HG02763 (cell line): ENCODE measurements around the gene TOPBP1.
A peak's percentile ranks its signal among the peaks of the same experiment; 100 is the strongest.
"Not testable (repeated sequence)": the region's sequence is repeated elsewhere in the genome, so short reads cannot be mapped to it uniquely, and the experiment has no call there.

ENCODE experiments used
- ATAC-seq: cut with Tn5 transposase; IDR thresholded peaks from one replicate; pipeline ENCODE4 v1.9.1; 2021; ENCODE audit warnings: mild to moderate bottlenecking, moderate library complexity; ENCODE audit not compliant: unreplicated experiment

Gene TOPBP1

GRCh38 chr3:133675631-133676335 is 14.0 kb upstream of the TOPBP1 start:
- no peak for ATAC-seq

DNA sequence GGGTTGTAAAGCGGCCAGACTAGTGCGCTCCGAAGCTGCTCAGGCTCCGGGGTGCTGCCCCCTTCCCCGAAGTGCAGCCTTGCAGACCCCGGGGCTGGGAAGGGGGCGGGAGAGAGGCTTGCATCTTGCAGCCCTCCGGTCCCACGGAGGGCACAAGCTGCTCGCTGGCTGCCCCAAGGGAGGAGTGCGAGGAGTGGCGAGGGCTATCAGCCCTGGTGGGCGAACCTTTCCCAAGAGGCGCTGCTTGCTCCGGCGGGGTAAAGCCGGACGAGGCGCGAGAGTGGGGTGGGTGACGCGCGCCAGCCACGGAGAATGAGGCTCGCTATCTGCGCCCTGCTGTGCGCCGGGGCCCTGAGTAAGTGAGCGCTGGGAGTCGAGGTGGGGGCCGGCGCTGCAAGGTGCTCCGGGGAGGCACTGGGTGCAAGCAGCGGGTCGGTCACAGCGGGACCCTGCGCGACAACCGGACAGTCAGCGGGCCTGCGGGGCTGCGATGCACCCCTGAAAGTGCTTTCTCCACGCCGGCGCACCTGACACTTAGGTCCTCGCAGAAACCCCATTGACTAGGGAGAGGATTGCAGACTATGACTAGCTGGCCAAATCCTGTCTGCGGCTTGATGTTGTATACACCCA is 12.7 kb upstream of the TOPBP1 start:
- no peak for ATAC-seq

DNA sequence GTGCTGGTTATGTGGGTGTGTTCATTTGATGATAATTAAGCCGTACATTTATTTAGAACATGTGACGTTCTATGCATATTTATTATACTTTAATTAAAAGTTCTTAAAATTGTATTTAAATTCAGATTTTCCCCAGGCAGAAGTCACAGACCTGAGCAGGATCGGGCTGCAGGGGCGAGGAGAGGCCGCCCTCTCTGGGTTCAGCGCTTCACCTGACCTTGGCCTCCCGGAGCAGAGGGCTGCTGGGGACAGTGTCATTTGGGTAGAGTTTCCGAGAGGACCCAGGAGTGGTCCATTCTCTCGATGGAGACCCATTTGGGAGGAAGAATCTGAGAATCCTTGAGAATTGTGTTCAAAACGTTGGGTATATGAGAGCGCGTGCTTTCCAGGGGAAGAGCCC is 12.0 kb upstream of the TOPBP1 start:
- no peak for ATAC-seq

DNA sequence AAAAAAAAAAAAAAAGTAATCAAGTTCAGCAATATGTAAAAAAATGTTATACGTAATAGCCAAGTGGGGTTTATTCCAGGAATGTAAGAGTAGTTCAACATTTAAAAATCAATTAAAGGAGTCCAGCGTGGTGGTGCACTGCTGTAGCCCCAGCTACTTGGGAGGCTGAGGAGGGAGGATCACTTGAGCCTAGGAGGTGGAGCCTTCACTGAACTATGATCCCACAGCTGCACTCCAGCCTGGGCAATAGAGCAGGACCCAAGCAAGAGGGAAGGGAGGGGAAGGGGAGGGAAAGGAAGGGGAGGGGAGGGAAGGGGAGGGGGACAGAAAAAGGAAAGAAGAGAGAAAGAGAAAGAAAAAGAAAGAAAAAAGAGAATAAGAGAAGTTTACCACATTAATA is 10.7 kb upstream of the TOPBP1 start:
- no peak for ATAC-seq

DNA sequence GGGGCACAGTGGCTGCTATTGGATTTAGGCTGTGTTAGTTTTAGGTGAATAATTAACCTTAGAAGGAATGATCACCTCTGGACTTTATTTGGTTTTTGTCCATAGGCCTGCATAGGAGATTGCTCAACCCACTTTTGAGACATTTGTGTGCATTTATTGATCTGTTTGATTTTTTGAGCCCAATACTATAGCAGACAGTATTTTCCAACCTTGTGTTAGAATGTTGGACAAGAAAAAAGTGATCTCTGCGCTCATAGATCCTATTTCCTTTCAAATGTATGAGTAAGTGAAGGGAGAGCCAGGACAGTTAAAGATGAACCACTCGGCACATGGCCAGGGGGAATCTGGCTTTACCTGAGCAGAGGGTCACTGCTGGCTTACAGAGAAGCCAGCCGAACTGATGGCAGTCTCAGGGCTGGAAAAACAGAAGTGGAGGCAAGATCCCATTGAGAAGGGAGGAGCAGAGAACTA is 8.8 kb upstream of the TOPBP1 start:
- no peak for ATAC-seq

GRCh38 chr3:133669949-133670524 is 8.3 kb upstream of the TOPBP1 start:
- no peak for ATAC-seq

DNA sequence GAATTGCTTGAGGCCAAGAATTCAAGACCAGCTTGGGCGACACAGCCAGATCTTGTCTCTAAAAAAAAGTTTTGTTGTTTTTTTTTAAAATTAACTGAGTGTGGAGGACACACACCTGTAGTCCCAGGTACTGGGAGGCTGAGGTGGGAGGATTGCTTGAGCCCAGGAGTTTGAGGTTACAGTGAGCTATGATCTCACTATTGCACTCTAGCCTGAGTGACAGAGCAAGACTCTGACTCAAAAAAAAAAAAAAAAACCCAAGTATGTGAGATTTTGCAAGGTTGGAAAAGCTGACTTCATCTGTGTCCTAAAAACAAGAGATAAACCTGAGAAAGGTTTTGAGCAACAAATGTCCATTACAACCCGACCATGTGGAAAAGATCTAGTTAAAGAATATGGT is 5.4 kb upstream of the TOPBP1 start:
- ATAC-seq = no peak

DNA sequence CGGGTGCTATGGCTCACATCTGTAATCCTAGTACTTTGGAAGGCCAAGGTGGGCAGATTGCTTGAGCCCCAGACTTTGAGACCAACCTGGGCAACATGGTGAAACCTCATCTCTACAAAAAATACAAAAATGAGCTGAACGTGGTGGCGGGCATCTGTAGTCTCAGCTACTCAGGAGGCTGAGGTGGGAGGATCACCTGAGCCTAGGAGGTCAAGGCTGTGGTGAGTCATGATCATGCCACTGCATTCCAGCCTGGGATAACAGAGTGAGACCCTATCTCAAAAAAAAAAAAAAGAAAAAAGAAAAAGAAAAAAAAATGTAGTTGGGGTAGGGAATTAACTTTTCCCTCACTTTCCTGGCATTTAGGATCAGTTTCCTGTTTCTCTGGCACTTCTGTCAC is 3.4 kb upstream of the TOPBP1 start:
- not testable (repeated sequence) for ATAC-seq

- ATAC-seq = peak; percentile 50
These were observed 2.0 kb upstream of the TOPBP1 start for GRCh38 chr3:133663569-133664313.

- peak; percentile 33 for ATAC-seq
These were observed 524 bp upstream of the TOPBP1 start for GRCh38 chr3:133662278-133662651.

DNA sequence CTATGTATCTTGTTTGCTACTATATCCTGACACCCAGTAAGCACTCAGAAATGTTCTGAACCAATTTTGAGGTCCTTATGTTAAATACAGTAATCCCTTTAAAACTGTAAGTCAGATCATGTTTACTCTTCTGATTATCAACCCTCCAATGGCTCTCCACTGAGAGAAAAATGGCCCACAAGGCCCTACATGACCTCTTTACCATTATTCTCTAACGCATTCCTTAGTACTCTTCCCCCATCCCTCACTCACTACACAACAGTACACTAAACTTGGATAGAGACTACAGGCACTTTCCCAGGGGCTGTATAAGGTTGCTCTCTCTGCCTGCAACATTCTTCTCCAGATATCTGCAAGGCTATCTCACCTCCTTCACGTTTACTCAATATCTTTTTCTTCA is 1.9 kb downstream of the TOPBP1 start:
- ATAC-seq = no peak

DNA sequence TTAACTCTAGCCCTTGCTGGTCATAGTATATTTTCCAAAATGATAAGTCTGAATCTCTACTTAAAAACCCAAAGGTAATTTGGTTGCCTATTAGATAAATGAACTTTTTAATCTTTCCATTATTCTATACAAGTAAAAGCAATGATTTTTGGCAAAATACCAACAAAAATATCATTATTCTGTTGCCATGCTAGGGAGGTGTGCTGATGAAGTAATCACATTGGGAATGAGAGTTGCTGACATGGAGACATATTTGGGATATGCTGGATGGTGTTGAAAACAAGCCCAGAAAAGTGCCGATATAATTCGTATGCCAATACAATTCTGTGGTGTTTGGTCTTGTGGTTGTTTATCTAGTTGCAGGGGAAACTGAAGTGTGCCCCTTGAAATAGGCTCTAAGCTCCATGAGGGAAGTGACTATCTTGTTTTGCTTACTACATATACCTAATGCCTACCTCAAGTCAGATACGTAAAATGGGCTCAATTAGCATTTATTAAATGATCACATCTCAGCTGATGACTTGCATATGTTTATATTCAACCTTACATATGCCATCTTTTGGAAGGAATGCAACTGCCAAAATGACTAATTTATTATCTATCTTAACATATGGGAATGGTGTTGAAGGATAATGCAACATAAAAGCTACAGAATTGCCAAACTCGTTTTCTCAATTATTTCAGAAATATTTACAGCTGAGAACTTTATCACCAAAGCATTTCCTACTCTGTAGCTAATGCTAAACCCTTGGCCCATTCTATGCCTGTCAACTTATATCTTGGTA is 5.8 kb downstream of the TOPBP1 start:
- ATAC-seq = no peak

GRCh38 chr3:133649486-133650068 is 12.2 kb downstream of the TOPBP1 start:
- ATAC-seq = no peak

DNA sequence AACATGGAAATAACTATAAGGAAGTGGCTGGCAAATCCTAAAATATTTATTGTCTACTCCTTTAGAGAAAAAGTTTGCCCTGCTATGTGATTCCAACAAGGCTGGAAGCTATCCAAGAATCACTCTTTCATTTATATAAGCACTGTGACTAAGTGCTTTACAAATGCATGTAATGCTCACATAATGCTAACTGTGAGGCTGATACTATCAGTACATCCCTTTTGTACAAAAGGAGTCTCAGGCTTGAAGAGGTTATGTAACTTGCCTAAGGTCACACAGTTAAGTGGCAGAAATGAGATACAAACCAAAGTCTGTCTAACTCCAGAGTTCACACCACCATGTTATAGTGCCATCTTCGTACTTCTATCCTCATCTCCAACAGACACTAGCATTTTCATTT is 17.0 kb downstream of the TOPBP1 start:
- no peak for ATAC-seq

DNA sequence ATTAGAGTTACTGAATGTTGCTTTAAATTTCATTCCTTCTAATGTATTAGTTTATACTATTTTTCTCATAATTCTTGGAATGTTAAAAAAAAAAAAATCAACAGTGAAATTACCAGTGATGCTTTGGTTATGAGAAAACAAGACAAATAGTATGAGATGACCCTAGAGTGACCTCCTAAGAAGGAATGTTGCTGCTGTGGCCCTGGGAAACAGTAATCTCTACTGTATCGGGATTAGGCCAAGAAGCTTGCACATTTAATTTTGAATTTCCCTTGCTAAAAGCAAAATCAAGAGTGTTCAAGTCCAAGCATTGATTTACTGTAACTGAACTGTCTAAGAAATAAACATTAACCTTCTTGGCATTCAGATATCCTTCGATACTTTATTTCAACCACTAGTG is 18.1 kb downstream of the TOPBP1 start:
- ATAC-seq = no peak

- ATAC-seq = no peak
These were observed 20.5 kb downstream of the TOPBP1 start for GRCh38 chr3:133641254-133641653.

DNA sequence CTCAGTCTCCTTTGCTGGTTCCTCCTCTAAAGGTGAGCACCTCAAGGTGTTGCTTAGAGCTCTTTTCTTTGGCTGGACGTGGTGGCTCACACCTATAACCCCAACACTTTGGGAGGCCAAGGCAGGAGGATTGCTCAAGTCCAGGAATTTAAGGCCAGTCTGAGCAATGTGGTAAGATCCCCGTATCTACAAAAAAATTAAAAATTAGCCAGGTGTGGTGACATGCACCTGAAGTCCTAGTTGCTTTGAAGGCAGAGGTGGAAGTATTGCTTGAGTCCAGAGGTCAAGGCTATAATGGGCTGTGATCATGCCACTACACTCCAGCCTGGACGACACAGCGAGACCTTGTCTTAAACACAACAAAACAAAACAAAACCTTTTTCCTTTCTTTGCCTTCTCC is 28.3 kb downstream of the TOPBP1 start:
- ATAC-seq = no peak

- no peak for ATAC-seq
These were observed 32.6 kb downstream of the TOPBP1 start for GRCh38 chr3:133629146-133629545.

DNA sequence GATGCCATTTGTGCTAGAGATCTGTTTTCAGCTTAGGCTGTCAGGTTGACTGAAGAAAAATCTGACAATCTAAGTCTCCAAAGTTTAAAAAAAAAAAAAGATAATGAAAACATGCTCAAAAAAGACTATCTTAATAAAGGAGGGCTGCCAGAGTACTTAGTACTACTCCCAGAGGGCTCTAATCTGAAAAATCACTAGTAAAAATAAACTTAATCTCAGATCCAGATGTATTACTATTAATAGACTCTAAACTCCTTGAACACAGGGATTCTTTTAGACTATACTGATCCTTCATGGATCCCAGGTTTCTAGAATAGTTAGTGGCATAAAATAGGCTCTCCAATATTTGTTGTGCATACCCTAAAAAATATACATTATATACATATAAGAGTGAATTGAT is 34.0 kb downstream of the TOPBP1 start:
- ATAC-seq = no peak

DNA sequence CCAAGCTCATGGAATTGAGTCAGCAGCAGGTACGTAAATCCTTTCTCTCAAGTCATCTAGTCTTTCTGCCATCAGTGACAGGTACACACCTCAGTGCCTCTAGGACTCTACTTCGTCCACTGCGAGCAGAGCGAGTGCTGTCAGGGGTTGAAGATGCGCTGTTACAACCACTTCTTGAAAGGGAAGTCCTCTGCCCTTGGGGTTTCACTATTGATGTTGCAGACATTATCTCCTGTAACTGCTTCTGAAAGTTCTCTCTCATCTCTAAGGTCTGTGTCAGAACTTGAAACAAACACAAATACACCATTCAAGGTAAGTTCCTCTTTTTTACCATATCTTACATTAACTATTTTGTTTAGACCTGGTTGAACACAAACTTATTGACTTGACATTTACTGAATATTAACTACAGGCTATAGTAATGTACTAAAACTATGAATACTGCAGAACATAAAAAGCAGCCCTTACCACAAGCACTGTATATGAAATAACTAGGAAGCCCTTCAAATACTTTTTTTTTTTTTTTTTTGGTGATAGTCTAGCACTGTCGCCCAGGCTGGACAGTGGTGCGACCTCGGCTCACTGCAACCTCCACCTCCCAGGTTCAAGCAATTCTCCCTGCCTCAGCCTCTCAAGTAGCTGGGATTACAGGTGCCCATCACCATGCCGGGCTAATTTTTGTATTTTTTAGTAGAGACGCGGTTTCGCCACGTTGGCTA is 41.5 kb downstream of the TOPBP1 start:
- peak; percentile 97 for ATAC-seq
